ENCODE measurements around the gene LTO1.
"Not testable (repeated sequence)": the region's sequence is repeated elsewhere in the genome, so short reads cannot be mapped to it uniquely, and the experiment has no call there.

LTO1 gene

GRCh38 chr11:69702769-69703452, 27.8 kb upstream of the LTO1 start:
- DNase-seq (ENCODE audit: insufficient read length, low spot score), result no peak
- FAIRE-seq, result no peak

- DNase-seq (ENCODE audit: insufficient read length, low spot score) (no peak), FAIRE-seq (no peak)
Observed at GRCh38 chr11:69702239-69702691, 27.1 kb upstream of the LTO1 start.

- FAIRE-seq (no peak), DNase-seq (ENCODE audit: insufficient read length, low spot score) (peak; percentile 57)
Observed at GRCh38 chr11:69700278-69701140, 25.4 kb upstream of the LTO1 start.

- FAIRE-seq (no peak), DNase-seq (ENCODE audit: insufficient read length, low spot score) (no peak)
Observed at GRCh38 chr11:69699213-69699612, 24.1 kb upstream of the LTO1 start.

GRCh38 chr11:69698362-69698761, 23.2 kb upstream of the LTO1 start:
- no peak for DNase-seq (ENCODE audit: insufficient read length, low spot score)
- FAIRE-seq, result no peak

DNA sequence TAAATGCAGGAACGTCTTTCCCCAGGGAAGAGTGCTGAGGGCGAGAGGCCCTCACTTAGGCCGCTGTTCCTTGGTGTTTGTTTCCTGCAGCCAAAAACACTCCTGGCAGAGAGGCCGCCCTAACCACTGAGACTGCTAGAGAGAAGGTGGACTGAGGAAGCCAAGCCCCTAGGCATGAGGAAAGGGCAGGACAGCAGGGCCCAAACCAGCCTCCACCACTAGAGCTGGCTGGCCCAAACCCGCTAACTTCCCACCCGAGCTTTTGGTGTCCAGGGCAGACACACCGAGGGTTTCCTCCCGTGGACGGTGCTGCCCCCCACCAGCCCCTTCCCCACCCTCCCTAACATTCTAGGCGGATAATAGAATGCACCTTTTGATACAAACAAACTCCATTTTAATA, 22.7 kb upstream of the LTO1 start:
- DNase-seq (ENCODE audit: insufficient read length, low spot score) (no peak), FAIRE-seq (no peak)

GRCh38 chr11:69697469-69697843, 22.3 kb upstream of the LTO1 start:
- FAIRE-seq (no peak), DNase-seq (ENCODE audit: insufficient read length, low spot score) (no peak)

DNA sequence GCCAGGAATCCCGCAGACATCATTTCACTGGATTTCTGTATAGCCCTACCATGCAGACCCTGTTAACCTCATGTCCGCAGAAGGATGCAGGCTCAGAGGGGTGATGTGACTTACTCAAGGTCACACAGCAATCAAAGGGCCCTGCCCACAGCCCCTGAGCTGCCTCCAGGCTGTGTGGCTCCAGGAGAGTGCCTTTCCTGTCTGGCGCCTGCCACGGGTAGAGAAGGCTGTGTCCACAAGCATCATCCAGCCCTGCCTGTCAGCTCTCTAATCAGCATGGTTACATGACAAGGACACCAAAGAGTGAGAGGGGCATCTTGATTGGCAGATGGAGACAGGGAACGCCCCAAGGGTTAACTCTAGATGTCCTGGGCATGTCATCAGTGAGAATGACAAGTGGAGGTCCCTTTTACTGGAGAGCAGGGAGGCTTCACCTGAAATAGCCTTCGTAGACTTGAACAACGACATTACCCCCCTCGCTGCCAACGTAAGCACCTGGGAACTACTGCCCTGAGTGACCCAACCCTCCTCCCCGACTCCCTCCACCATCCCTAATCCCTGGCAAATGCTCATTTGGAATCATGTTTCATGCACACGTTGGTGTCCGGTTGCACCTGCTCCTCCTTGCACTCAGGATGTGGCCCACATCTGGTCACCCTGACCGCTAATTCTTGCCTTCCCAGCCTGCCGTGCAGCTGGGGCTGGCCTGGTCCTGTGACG, 21.8 kb upstream of the LTO1 start:
- FAIRE-seq, result no peak
- no peak for DNase-seq (ENCODE audit: insufficient read length, low spot score)

- DNase-seq (ENCODE audit: insufficient read length, low spot score); FAIRE-seq: not testable (repeated sequence)
Observed at GRCh38 chr11:69695995-69696394, 20.8 kb upstream of the LTO1 start.

DNA sequence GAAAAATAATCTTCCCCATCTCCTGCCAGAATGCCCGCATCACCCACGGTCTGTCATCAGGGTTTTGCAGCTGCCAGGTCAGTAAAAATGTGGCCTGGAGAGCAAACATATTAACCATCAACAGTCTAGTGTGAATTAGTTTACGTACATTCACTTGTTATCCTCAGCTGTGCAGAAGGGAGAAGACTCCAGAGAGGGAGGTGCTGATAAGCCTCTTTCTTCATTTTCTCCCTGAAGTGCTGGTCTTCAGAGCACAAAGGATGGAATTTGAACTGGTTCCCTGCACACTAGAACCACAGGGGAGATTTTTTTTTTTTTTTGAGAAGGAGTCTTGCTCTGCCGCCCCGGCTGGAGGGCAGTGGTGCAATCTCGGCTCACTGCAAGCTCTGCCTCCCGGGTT, 20.4 kb upstream of the LTO1 start:
- no peak for FAIRE-seq

DNA sequence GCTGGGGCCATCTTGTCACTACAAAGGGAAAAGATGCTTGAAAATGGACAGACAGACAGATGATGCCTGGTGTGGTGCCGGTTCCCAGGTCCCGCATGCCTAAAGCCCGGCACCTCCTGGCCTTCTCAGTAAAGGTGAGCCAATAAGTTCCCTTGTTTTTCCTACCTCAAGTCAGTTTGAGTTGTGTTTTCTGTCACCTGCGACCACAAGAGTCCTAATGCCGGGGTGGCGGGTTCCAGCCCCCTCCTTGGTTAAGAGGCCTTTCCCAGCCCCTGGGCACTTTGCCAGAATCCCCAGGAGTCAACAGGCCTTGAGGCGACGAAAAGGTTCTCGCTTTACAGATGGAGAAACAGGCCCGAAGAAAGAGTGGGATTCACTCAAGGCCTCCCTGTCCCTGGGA, 19.6 kb upstream of the LTO1 start:
- no peak for DNase-seq (ENCODE audit: insufficient read length, low spot score)
- no peak for FAIRE-seq

More for the DNA sequence above, 20.4 kb upstream of the LTO1 start:
- DNase-seq (ENCODE audit: insufficient read length, low spot score), result no peak

- DNase-seq (ENCODE audit: insufficient read length, low spot score) (no peak), FAIRE-seq (no peak)
Observed at GRCh38 chr11:69692422-69692821, 17.3 kb upstream of the LTO1 start.

GRCh38 chr11:69691463-69691862, 16.3 kb upstream of the LTO1 start:
- no peak for FAIRE-seq

DNA sequence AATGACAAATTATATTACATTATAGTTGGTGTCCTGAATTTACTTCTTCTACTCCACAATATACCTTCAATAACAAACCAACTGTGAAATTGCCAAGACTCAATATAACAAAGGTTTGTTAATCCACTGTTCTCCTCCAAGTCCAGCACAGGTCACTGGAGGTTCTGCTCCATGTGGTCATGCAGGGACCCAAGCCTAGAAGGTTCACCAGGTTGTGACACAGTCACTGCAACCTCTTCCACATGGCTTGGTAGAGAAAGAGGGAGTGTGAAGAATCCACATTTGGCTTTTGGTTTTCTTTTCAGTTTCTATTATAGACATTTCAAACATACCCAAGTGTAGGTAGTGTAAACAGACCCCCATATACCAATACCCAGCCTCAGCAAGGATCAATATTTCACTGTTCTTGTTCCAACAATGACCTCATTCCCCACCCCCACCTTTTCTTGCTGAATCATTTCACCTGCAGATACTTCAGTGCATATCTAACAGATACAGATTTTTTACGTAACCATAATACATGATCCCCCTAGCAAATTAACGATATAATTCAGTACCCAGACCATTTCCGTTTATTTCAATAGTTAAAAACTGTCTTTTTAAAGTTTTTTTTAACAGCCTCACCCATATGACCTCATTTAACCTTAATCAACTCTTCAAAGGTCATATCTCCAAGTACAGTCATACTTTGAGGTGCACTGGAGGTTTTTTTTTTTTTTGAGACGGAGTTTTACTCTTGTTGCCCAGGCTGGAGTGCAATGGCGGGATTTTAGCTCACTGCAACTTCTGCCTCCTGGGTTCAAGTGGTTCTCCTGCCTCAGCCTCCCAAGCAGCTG, 14.5 kb upstream of the LTO1 start:
- DNase-seq (ENCODE audit: insufficient read length, low spot score) (no peak), FAIRE-seq (no peak)

More at GRCh38 chr11:69691463-69691862, 16.3 kb upstream of the LTO1 start:
- DNase-seq (ENCODE audit: insufficient read length, low spot score), result no peak

GRCh38 chr11:69687969-69688771, 13.0 kb upstream of the LTO1 start:
- DNase-seq (ENCODE audit: insufficient read length, low spot score), result not testable (repeated sequence)
- FAIRE-seq, result peak; percentile 4

DNA sequence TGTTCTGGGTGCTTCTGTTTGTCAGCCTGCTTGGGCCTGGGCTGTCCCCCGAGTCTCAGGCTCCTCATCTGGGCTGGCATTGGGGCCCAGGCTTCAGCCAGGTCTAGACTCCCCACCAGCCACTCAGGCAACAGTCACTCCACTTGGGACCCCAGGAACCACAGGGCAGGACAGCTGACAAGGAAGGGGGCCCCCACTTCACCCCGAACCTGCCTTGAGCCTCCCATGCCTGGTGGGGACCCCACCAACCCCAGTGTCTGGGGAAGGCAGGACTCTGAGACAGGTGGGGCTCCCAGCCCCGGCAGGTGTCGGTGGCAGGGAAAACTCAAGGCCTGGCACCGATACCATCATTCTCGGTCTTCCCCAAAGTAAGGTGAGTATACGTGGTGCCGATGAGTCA, 11.7 kb upstream of the LTO1 start:
- FAIRE-seq, result no peak
- DNase-seq (ENCODE audit: insufficient read length, low spot score), result no peak

GRCh38 chr11:69686452-69686851, 11.3 kb upstream of the LTO1 start:
- no peak for FAIRE-seq
- DNase-seq (ENCODE audit: insufficient read length, low spot score), result no peak

GRCh38 chr11:69685348-69685747, 10.2 kb upstream of the LTO1 start:
- no peak for FAIRE-seq

GRCh38 chr11:69684651-69685050, 9.5 kb upstream of the LTO1 start:
- no peak for FAIRE-seq
- no peak for DNase-seq (ENCODE audit: insufficient read length, low spot score)

More at GRCh38 chr11:69685348-69685747, 10.2 kb upstream of the LTO1 start:
- no peak for DNase-seq (ENCODE audit: insufficient read length, low spot score)

All from HTR-8/SVneo (cell line).